Retina (tissue), 1 donor: ENCODE results near the gene PIP5K1B.

ENCODE experiments used
- DNase-seq: peaks from one replicate; pipeline ENCODE4 v3.0.0-alpha.2; 2016

PIP5K1B gene

GRCh38 chr9:68708513-68708912, 3.5 kb downstream of the PIP5K1B start:
- DNase-seq: no peak

GRCh38 chr9:68709291-68710110, 4.5 kb downstream of the PIP5K1B start:
- DNase-seq: no peak

GRCh38 chr9:68710111-68710471, 5.1 kb downstream of the PIP5K1B start:
- DNase-seq: no peak

- DNase-seq: no peak
Measured at GRCh38 chr9:68711281-68711680, 6.2 kb downstream of the PIP5K1B start.

- DNase-seq: no peak
Measured at GRCh38 chr9:68711932-68712331, 6.9 kb downstream of the PIP5K1B start.

- no peak for DNase-seq
Measured at GRCh38 chr9:68714416-68715180, 9.6 kb downstream of the PIP5K1B start.

GRCh38 chr9:68715181-68715456, 10.1 kb downstream of the PIP5K1B start:
- no peak for DNase-seq

DNA sequence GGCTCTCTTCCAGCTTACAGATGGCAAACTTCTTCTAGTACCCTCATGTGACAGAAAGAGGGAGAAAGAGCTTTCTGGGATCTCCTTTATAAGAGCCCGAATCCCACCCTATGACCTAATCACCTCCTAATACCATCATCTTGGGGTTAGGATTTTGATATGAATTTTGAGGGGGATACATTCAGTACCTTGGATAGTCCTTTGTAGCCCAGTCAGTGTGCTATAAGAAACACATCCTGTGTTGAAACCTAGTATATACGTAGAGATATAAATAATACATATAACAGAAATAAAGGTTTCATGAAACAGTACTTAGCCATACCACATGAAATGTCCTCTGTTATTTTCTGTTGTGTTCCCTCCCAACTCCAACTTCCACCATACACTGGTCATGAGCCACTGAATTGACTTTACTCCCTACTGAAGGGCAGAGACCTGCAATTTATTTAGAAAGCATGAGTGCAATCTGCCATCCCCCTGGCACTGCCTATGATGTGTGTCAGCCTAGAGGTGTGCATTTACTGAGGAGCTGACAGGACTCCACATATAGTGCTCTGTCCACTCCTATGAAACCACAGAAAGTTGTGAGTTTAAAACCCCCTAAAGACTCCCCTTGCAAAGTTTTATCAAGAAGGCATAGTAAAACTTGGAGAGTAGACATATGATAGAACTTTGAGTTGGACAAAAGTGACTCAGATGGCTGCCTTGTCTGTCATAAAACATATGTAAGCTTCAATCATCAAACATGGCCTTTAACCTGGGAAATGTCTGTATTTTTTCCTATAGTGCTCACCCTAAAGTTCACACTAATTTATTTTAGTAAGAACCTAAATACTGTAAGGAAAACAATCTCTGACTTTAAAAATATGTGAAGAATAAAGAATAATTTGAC, 12.8 kb downstream of the PIP5K1B start:
- no peak for DNase-seq

- no peak for DNase-seq
Measured at GRCh38 chr9:68719847-68720246, 14.8 kb downstream of the PIP5K1B start.

- no peak for DNase-seq
Measured at GRCh38 chr9:68720656-68721313, 15.7 kb downstream of the PIP5K1B start.

GRCh38 chr9:68721666-68722330, 16.8 kb downstream of the PIP5K1B start:
- no peak for DNase-seq

GRCh38 chr9:68725070-68725469, 20.0 kb downstream of the PIP5K1B start:
- DNase-seq: no peak

- DNase-seq: no peak
Measured at GRCh38 chr9:68726489-68726888, 21.4 kb downstream of the PIP5K1B start.

DNA sequence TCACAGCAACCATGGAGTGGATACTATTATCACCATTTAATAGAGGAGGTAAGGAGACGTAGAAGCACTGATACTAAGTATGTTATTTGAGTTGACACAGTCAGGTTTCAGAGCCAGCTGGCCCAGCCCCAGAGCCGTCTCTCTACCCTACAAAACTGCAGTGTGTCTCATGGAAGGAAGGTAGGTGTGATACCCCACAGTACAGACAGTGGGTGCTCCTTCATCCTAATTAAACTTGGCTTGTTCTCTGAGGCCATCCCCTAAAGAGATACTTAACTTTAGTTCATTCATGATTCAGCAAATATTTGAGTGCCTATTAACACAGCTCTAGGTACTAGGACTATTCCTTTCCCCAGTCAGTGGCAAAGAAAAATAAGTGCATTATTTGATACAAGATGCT, 22.6 kb downstream of the PIP5K1B start:
- no peak for DNase-seq

DNA sequence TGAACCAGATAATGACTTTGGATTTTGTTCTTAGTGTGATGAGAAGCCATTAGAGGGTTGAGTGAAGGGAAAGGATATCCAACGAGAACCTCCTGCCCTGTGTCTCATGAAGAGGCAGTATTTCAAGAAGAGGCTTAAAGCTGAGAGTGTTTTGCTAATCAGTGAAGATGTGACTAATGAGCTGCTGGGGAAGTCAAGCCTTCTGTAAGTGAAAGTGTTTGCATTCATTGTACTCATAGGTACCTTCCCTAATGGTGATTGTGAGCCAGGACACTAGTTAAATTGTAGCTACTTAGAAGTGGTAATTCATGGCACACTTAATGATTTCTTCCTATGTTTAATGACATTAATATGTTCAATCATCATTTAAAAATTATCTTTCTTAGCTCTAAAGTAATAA, 23.7 kb downstream of the PIP5K1B start:
- DNase-seq: no peak

GRCh38 chr9:68730570-68731235, 25.7 kb downstream of the PIP5K1B start:
- DNase-seq: no peak

- DNase-seq: no peak
Measured at GRCh38 chr9:68731857-68732256, 26.8 kb downstream of the PIP5K1B start.

DNA sequence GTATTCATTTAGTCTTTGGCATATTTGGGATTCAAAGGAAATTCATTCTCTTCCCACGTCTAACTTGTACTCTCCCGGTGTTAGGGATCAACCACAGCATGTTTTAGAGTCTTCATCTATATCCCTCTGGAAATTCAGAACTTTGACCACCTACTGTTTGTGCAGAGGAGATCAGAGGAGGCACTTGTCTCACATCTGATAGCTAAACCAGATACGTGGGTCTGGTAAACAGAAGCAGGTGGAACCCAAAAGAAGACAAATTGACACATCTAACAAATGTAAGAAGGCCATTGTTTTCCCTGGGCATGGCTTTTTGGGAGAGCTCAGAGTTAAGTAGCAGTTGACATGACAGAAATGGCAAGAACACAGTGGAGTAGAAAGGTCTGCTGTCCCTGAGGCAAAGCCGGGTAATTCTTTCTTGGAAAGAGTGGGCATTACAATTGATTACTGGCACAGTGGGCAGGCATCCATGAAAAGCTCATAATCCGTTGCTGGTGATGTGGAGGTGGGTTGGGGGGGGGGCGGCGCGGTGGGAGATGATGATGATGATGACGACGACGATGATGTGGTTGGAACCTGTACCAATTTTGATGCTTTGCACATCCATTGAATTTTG, 27.5 kb downstream of the PIP5K1B start:
- no peak for DNase-seq

DNA sequence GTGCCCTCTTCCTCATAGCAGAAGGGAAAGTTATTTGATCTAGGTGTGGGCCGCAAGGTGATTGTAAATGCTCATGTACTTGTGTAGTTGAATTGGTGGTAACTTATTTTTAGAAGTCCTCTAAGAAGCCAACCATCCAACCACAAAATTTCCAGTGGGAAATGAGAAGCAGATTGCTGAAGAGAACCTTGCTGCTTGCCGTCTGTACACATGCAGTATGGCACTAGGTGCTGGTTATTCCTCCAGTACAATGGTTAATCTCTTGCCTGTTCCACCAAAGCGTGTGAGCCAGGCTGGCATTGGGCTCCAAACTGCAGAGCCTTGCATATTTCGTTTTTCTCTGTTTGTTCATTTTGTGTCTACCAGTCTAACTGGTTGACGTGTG, 28.0 kb downstream of the PIP5K1B start:
- DNase-seq: no peak

GRCh38 chr9:68738358-68738757, 33.3 kb downstream of the PIP5K1B start:
- DNase-seq: no peak

DNA sequence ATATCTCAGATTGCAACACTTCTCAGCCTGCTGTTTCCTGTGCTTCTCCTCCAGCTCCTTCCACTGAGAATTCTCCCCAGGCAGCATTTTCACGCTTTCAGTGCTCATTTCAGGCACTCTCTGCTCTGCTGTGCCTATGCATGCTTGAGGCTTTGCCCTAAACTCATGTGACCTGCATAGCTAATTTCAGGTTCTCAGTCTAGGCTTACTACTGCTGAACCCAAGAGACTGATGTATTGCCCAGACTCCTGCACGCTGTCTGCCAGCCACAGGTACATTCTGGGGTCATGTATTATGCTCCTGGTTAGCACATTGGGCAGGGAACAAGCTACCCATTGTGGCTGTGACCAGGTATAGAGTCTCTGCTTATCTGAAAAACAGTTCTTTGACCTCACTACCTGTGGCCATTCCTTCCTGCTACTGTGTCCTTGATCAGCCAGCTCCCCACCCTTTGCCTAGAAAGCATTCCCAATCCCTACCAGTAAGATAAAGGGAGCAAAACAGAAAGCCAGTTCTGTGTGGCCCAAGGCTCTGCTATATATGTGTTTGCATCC, 34.7 kb downstream of the PIP5K1B start:
- DNase-seq: no peak
